Inflammatory macrophage (primary cell): ENCODE measurements around the gene BBS5.
A peak's percentile ranks its signal among the peaks of the same experiment; 100 is the strongest.
"Not testable (repeated sequence)": the region's sequence is repeated elsewhere in the genome, so short reads cannot be mapped to it uniquely, and the experiment has no call there.

Experiments used
- DNase-seq, 2 donors: peaks; one replicate each; pipeline ENCODE4 v3.0.0-alpha.2; 2020 to 2022

Gene BBS5

GRCh38 chr2:169490834-169491233 is 11.5 kb downstream of the BBS5 start:
- DNase-seq: no peak

- no peak for DNase-seq
Observed at GRCh38 chr2:169491378-169491777, 12.1 kb downstream of the BBS5 start.

GRCh38 chr2:169493360-169493759 is 14.1 kb downstream of the BBS5 start:
- DNase-seq: no peak

- DNase-seq: no peak
Observed at GRCh38 chr2:169495310-169495928, 16.1 kb downstream of the BBS5 start.

GRCh38 chr2:169504651-169505050 is 25.4 kb downstream of the BBS5 start:
- DNase-seq: no peak

- peak; percentile 32 to 67 for DNase-seq
Observed at GRCh38 chr2:169507698-169508097, 28.4 kb downstream of the BBS5 start.

- no peak for DNase-seq
Observed at GRCh38 chr2:169509298-169509885, 30.1 kb downstream of the BBS5 start, which contains the start of gene KLHL41. TSS of gene KLHL41 (plus strand) at chr2:169509702. CDS start at chr2:169509779, 77 bp downstream.

GRCh38 chr2:169509955-169510354 is 30.7 kb downstream of the BBS5 start:
- DNase-seq: peak; percentile 18 to 32

- DNase-seq: no peak
Observed at GRCh38 chr2:169510496-169510895, 31.2 kb downstream of the BBS5 start.

- no peak for DNase-seq
Observed at GRCh38 chr2:169511818-169512217, 32.5 kb downstream of the BBS5 start.

GRCh38 chr2:169512525-169512924 is 33.2 kb downstream of the BBS5 start:
- DNase-seq: no peak

- DNase-seq: no peak
Observed at GRCh38 chr2:169513094-169513493, 33.8 kb downstream of the BBS5 start.

- DNase-seq: no peak
Observed at GRCh38 chr2:169513926-169514325, 34.6 kb downstream of the BBS5 start.

GRCh38 chr2:169514758-169515157 is 35.5 kb downstream of the BBS5 start:
- DNase-seq: not testable (repeated sequence)

- not testable (repeated sequence) for DNase-seq
Observed at GRCh38 chr2:169516488-169516995, 37.2 kb downstream of the BBS5 start.

- no peak for DNase-seq
Observed at GRCh38 chr2:169520896-169521295, 41.6 kb downstream of the BBS5 start.

- no peak for DNase-seq
Observed at GRCh38 chr2:169523681-169524080, 44.4 kb downstream of the BBS5 start.

- DNase-seq: no peak
Observed at GRCh38 chr2:169525434-169525833, 46.1 kb downstream of the BBS5 start.

GRCh38 chr2:169526451-169526850 is 47.2 kb downstream of the BBS5 start:
- no peak for DNase-seq

- DNase-seq: peak; percentile 73 to 77
Observed at GRCh38 chr2:169528271-169528701, 49.0 kb downstream of the BBS5 start.

GRCh38 chr2:169539460-169539859 is 60.2 kb downstream of the BBS5 start:
- DNase-seq: not testable (repeated sequence)

- DNase-seq: no peak
Observed at GRCh38 chr2:169540146-169540545, 60.9 kb downstream of the BBS5 start.

GRCh38 chr2:169542433-169542832 is 63.1 kb downstream of the BBS5 start:
- no peak for DNase-seq

- DNase-seq: no peak
Observed at GRCh38 chr2:169546756-169547155, 67.5 kb downstream of the BBS5 start.
